NCI-H524 (cell line): ENCODE measurements around the gene ZNF821.
"Not testable (repeated sequence)": the region's sequence is repeated elsewhere in the genome, so short reads cannot be mapped to it uniquely, and the experiment has no call there.

Experiments
- DNase-seq, 2 experiments: peaks; one replicate each; lab custom pipeline; 2025; lab: John Stamatoyannopoulos, UW

ZNF821 gene

DNA sequence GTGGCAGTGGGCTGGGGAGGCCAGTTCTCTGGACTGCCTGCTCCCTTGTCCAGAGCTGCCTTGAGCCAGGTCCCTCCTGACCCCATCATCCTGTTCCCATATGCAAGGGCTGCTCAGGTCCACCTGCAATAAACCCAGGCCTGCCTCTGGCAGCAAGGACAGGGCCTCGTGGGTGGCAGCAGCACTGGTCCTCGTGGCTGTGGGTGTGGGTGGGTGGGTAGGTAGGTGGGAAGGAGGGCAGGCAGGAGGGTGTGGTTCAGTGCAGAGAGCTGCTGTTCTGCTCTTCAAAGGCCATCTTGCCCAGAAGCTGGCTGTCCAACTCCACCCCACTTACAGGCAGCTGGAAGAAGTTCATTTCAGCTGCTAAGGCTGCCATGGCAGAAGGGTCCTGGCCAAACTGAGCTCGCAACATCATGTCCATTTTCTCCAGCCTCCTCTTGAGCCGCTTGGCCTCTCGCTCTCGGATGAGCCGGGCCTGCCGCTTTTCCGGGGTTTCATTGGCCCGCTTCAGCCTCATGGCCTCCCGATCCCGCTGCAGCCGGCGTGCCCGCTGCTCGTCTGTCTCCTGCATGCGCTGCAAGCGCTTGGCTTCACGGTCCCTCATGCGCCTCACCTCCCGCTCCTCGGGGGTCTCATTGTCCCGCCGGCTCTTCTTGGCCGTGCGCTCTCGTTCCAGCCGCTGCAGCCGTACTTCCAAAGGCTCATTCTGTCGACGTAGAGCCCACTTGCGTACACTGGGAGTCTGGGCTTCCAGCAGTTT is 24.0 kb downstream of the ZNF821 start:
- DNase-seq, result no peak

DNA sequence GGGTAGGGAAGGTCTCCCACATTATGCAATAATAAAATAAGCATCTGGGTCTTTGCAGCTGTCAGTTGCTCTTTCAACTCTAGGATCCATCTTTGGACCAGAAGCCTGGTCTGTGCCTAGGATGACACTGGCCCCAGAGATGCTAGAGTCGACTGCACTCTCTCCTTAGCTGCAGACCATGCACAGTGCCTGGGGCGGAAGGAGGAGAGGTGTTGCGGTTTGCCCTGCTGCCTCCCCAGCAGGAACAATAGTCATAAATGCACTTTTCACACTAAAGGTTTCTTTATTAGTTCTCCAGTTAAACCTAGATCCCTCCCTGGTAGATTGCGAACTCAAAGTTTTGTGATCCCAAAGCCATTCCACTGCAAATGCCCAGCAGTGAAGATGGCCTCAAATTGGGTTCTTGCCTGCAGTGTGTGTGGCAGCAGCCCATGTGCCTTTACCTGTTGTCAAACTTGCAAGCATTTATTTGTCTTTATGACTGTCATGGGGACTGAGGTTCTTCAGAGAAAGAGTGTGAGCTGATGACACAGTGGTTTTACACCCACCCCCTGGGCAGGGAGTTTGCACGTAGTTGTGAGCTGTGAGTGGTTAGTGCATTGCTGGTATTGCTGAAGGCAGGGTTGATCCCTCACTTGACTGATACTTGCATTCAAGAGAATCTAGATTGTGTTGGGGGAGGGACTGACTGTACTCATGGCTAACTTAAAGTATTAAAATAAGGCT is 27.9 kb downstream of the ZNF821 start:
- no peak for DNase-seq

DNA sequence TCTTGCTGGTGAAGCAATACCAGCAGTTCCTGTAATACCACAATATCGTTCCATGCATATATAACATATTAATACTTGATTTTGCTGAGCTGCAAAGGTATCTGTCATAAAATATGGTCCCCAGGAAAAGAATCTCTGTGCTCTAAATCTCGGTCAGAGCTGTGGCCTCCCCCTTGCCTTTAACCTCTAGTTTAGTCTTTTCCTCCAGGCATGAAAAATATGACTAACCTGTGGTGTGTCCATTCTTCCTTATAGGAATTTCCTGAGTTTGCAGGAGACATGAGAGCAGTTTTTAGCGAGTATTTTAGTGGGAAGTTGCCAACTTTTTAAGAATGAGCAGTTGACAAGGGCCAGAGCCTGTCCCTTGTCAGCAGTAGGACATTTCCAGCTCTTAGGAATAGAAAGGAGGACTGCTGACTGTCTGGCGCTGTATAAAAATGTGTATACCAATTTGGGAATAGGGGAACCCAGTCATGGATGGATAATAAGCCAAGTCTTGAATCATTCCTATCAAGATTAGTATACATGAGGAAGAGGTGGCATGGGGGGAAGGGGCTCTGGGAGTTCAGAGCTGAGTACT is 29.5 kb downstream of the ZNF821 start:
- no peak for DNase-seq

DNA sequence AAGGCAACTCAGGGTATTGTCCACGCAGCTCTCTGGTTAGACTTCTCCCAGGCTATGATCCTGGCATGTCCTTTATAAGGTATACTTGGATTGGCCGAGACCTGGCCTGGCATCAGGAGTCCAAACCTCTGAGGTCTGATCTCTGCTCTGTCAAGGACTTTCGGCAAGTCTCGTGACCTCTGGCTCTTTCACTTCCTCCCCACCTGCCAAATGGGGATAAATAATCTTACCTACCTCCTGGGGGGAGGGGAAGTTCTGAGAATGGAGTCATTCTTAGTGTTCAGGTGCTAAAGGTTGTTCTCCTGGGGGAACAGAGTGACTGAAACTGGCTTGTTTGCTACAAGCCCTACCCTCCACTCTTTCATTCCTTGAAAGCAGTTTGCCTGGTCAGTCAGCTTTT is 30.6 kb downstream of the ZNF821 start:
- DNase-seq, result no peak

DNA sequence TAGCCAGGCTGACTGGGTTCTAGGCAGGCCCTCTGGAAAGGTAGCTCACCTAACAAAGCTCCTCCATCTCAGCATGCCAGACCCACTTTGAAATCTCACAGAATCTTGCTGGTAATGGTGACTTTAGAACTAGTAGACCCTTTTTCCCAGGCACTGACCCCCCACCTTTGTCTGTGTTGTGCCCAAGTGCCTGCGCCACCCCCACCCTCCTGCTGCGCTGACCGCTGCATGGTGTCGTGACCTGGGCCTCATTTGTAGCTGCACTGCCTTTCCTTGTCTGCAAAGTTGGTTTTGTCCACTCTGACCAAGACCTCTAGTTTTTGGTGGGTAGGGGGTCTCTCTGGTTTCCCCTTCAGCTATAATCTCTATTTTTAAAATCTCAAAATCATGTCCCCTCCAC is 31.4 kb downstream of the ZNF821 start:
- DNase-seq, result no peak

DNA sequence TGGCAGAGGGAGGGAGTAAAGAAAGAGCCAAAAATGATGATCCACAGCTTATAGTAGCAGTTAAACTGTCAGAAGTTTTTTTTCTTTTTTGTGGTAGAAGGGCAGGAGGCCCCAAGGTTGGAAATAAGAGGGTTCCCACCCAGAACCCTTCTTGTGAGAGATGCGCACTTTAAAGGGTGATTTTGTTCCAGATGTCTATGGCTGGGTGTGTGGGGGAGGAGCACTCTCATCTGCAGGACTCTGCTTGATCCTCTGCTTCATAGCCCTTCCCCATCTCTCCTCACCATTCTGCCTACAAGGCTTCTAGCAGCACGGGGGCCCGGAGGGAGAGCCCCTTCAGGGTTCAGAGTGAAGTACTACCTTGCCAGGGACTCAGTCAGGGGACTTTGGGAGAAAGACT is 31.8 kb downstream of the ZNF821 start:
- DNase-seq, result no peak

DNA sequence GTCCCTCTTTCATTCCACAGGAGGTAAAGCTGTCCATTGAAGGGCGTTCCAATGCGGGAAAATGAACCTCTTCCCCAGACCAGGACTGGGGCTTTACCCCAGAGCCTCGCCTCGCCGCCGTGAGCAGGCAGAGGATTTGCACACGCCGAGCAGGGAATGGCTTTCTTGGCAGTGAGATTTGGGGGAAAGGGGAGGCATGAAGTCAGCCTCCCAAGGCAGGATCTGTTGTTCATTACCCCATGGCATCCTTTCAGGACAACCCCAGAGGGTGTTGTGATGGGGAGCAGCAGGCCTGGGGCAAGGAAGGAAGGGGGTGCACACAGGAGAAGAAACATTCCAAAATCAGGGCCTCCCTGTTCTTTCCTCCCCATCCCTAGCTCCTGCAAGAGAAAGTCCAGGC is 32.2 kb downstream of the ZNF821 start:
- no peak for DNase-seq

DNA sequence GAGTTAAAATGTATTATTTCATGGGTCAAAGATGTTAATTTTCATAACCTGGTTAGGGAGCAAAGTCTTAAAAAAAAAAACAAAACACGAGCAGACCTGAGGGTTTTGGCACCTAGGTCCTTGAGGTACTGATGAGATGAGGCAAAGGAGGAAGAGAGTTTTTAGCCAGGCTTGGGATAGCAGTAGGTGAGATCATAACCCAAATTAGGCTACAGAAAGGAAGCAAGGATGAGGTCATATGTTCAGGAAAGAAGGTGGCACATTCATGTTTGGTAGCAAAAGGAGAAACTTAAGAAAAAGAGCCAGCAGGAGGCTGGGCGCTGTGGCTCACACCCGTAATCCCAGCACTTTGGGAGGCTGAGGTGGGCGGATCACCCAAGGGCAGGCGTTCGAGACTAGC is 35.4 kb downstream of the ZNF821 start:
- DNase-seq, result no peak

DNA sequence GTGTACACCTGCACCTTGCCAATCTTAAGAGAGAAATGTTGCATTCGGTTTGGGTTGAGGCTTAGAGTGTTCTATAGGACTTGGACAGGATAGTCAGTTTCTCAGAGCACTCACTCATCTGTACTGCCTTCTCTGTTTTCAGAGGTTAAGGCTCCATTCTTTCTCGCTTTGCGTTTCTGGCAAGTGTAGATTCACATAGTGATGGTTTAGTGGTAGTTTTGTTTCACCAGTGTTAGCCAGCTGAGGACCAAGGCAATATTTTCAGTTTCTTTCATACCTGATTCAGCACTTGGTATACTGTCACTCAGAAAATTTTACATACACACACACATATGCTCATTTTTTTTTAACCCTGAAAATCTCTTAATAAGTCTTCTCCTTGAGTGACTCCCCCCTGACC is 36.9 kb downstream of the ZNF821 start:
- no peak for DNase-seq

DNA sequence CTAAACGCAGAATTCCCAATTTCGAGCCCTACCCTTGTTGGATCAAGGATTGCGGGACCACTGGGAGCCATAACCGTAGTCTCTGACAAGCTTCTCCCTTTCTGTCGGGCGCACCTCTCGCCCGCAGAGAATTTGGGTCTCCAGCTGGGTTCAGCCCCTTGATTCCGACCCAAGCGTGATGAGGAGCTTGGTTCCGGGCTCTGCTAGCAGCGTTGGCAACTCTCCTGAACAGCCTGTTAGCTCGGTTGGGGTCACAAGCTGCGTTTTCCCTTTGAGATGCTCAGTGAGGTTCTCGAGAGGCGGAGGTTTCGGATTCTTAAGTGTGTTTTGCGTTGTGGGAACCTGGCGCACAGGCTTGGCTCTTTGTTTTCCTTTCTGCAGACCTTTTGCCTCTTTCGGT is 37.6 kb downstream of the ZNF821 start:
- no peak for DNase-seq

DNA sequence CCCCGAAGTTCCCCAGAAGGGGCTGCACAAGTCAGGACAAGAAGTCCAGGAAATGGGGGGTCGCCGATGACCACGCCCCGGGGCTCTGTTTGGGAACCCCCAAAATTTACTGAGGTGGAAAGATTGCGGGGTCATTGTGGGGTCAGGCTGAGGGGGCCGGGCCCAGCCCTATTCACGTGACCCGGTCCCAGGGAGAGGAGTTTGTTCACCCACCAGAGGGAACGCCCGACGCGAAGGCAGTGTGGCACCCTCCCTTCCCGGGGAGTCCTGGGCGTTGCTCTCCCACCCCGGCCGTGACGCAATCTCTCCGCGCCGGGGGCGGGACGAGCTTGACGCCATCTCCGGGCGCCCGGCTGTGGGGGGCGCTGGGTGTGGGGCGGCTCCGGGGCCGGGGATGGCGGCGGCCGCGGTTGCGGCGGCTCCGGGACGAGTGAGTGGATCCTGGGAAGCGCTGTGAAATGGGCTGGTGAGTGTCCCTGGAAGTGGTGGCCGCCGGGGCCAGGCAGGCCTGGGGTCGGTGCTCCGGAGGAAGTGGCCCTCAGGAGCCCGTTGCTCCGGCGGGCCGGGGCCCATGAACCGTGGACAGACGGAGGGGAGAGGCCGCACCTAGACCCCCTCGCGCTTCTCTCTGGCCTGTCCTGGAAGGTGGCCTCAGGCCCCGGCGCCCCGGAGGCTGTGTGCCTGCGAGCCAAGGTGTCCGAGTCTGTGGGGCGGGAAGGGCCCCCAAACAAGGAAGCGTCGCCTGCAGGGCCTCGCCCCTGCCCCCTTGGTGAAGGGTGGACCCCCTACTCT is 38.1 kb downstream of the ZNF821 start, which contains the start of gene ATXN1L:
ATXN1L (plus strand) TSS at position 338 of the 792 bp plus-strand sequence. CDS start 3,765 bp downstream, outside the sequence.
- peak; percentile 85 to 94 for DNase-seq

DNA sequence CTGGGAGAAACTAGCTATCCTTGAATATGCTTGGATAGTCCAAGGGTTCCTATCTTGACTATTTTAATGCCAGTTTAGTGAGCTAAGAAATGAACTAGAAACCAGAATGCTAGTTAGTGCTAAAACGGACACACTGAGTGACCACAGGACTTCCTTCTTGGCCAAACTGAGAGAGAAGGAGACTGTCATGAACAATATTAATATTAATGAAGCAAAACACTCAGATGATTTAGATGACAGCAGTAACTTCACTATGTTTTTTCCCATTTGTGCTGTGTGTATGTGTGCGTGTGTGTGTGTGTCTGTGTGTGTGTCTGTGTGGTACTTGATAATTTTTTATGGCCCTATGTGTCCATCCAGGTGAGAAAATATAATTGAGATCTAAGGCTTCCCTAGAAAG is 40.4 kb downstream of the ZNF821 start:
- DNase-seq, result no peak

DNA sequence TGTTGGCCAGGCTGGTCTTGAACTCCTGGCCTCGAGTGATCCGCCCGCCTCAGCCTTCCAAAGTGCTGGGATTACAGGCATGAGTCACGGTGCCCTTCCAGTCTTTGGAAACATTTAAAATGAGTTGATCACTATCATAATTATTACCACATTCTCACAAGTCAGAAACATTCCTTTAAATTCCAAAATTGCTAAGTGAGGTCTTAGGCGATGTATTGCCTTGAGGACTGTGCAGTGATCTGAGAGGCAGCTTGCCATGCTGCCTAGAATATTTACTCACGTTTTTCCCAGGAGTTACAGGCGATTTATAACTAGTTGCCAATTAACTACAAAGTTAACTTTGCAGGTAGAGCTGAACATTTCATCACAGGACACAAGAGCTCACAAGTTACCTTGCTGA is 43.9 kb downstream of the ZNF821 start:
- no peak for DNase-seq

DNA sequence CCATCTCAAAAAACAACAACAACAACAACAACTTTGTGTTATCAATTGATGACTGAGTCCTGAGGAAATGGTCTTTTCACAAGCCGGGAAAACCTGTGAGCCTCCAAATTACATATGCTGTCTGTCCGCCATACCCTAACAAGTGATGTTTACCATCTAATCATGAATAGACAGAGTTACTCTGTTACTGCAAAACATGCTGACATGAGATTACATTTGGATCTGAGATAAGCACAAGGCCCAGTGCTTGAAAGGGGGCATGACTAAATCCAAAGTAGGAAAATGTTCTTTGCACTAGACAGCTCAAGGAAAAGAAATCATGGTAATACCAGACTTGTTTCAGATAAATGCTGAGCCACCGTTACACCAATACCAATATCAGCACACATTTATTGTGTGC is 46.8 kb downstream of the ZNF821 start:
- DNase-seq, result no peak

DNA sequence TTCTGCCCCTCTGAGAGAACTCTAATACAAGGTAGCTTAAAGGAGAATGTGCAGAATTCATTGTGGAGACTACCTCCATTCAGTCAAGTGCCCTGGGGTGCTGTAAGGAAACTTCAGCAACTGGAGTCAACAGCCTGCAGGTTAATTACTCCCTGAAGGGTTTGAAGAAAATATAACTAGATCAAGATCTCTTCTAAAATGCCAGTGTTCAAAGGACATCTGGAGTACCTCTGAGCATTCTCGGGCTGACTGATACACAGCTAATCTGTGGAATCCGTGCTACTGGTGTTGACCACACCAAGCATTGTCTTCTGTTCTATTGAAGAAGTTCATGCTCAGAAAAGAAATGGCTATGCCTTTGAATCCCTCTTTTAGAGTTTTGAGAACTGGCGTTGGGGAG is 49.7 kb downstream of the ZNF821 start:
- DNase-seq, result no peak

DNA sequence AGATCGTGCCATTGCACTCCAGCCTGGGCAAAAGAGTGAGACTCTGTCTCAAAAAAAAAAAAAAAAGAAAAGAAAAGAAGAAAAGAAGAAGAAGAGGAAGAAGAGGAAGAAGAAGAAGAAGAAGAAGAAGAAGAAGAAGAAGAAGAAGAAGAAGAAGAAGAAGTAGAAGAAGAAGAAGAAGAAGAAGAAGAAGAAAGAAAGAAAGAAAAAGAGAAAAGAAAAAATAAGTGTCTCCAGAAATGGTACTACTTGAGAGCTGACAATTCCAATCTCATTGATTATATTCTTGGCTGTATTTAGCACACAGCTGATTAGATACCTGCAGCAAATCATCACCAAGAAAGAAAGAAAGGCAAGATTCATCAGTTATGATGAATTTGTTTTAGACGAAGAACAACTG is 51.9 kb downstream of the ZNF821 start:
- not testable (repeated sequence) for DNase-seq

DNA sequence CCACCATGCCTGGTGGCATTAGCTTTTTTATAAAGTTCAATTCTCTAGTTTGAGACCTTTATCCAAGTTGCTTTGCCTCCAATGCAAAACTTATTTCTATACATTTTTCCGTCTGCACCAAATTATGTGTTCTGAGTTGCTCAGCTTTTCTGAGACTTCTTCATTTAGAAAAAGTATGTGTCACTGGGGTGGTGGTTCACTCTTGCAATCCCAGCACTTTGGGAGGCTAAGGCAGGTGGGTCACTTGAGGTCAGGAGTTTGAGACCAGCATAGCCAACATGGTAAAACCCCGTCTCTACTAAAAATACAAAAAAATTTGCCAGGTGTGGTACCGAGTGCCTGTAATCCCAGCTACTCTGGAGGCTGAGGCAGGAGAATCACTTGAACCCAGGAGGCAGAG is 52.3 kb downstream of the ZNF821 start:
- DNase-seq, result not testable (repeated sequence)

DNA sequence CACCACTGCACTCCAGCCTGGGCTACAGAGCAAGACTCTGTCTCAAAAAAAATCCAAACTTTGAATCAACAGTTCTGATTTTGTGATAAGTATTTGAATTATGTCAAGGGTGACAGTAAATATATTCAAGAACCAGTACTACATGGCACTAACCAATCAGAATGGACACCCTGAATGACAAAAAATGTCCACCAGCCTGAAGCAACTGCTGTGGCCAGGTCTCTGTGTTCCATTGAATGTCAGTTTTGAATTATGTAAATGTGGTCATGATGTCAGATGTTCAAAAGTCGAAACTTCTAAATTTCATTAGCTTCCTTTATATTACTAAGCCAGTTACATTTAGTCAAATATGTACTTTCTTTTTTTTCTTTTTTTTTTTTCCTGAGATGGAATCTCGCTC is 53.6 kb downstream of the ZNF821 start:
- no peak for DNase-seq

DNA sequence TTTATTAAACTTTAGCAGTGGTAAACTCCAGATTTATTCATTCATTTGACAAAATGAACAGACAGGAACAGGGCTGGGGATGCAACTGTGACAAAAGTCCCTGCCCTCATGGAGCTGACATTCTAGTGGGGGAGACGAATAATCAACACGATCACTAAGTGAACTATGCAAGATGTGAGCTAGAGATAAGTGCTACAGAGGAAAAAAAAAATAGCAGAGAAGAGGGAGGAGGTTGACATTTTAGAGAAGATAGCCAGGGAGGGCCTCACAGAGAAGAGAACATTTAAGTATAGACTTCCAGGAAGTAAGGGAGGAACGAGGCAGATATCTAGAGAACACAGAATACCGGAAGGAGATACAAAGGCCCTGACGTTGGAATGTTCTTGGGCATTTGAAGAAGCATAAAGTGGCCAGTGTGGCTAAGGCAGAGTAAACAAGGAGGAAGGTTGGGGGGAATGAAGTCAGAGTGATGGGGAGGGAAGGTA is 57.4 kb downstream of the ZNF821 start:
- no peak for DNase-seq

DNA sequence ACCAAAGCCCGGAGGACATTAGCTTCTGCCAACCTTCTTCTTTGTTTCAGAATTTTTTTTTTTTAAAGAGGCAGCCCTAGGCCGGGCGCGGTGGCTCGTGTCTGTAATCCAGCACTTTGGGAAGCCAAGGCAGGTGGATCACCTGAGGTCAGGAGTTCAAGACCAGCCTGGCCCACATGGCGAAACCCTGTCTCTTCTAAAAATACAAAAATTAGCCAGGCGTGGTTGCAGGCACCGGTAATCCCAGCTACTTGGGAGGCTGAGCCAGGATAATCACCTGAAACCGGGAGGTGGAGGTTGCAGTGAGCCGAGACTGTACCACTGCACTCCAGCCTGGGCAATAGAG is 66.9 kb downstream of the ZNF821 start:
- not testable (repeated sequence) for DNase-seq

DNA sequence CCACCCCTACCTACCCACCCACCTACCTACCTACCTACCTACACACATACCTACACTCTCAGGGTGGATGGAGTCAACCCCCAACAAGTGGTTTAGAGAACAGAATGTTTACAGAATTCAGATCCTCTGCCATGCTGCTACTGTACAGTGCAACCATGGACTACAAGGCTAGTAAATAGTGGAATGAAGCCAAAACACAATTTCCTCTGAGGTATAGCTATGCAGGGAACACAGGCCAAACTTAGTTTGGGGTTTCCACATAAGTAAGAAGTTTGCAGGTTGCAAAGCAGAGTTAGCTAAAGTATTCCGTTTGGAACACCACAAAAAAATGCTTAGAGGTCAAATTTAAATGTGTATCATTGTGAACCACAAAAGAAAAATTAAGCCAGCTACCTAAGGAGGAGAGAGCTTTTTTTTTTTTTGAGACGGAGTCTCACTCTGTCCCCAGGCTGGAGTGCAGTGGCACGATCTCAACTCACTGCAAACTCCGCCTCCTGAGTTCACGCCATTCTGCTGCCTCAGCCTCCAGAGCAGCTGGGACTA is 72.7 kb downstream of the ZNF821 start:
- no peak for DNase-seq

DNA sequence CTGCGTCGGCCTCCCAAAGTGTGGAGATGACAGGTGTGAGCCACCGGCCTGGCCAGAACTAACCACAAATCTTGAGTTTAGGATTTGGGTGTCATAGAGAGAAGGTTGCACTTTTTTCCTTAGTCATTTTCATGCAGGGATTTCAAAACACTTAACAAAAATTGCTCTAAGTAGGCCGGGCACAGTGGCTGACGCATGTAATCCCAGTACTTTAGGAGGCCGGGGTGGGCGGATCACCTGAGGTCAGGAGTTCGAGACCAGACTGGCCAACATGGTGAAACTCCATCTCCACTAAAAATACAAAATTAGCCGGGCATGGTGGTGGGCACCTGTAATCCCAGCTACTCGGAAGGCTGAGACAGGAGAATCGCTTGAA is 73.8 kb downstream of the ZNF821 start:
- not testable (repeated sequence) for DNase-seq
